OCI-LY3 (cell line): ENCODE measurements around the gene S100A12.

ENCODE experiments used
- H2AFZ ChIP-seq: fragments of 200-600, 300-600 bp; shearing (Covaris generic); 2 replicates; pipeline ENCODE4 v1.6.0; 2014; ENCODE audit warnings: antibody characterized with exemption, low read depth, low read length
- H3K27ac ChIP-seq: fragments of 200-600, 300-600 bp; sonication (generic); 2 replicates; pipeline ENCODE4 v1.5.1; 2014; ENCODE audit warnings: mild to moderate bottlenecking, low read length, moderate library complexity, mixed read lengths
- H3K27me3 ChIP-seq: fragments of 200-600, 300-600 bp; sonication (generic); 2 replicates; pipeline ENCODE4 v1.6.1; 2014; ENCODE audit warnings: low read depth, low read length, mixed read lengths
- H3K36me3 ChIP-seq: fragments of 200-600, 300-600 bp; sonication (generic); replicated peaks from 2 replicates; pipeline ENCODE3; 2014; ENCODE audit warnings: low read depth, low read length, mixed read lengths
- H3K4me1 ChIP-seq: fragments of 300-600, 200-600 bp; sonication (generic); 2 replicates; pipeline ENCODE4 v1.6.1; 2014; ENCODE audit warnings: low read length, mixed read lengths
- H3K4me2 ChIP-seq: fragments of 200-600, 300-600 bp; sonication (generic); 2 replicates; pipeline ENCODE4 v1.6.1; 2014; ENCODE audit warnings: low read length, mixed read lengths
- H3K4me3 ChIP-seq: fragments of 300-600, 200-600 bp; sonication (generic); 2 replicates; pipeline ENCODE4 v1.5.1; 2014; ENCODE audit warnings: antibody characterized with exemption, mild to moderate bottlenecking, low read length, moderate library complexity
- H3K79me2 ChIP-seq: fragments of 300-600, 200-600 bp; shearing (Covaris generic); 2 replicates; pipeline ENCODE4 v1.6.1; 2014; ENCODE audit warnings: mild to moderate bottlenecking, low read length, mixed read lengths
- H3K9ac ChIP-seq: fragments of 300-600, 200-600 bp; shearing (Covaris generic); 2 replicates; pipeline ENCODE4 v1.6.0; 2014; ENCODE audit warnings: mild to moderate bottlenecking, low read length, moderate library complexity
- H3K9me3 ChIP-seq: fragments of 200-600, 300-600 bp; shearing (Covaris generic); 2 replicates; pipeline ENCODE4 v1.6.1; 2014; ENCODE audit warnings: low read length, mixed read lengths; ENCODE audit not compliant: insufficient read depth
- H4K20me1 ChIP-seq: fragments of 200-600, 300-600 bp; sonication (generic); 2 replicates; pipeline ENCODE4 v1.6.1; 2016; ENCODE audit warnings: low read length, mixed read lengths; ENCODE audit not compliant: insufficient read depth
- CTCF ChIP-seq: fragments of 200-600, 300-600 bp; sonication (generic); IDR thresholded peaks from 2 replicates; pipeline ENCODE4 v1.5.1; 2014; ENCODE audit warnings: antibody characterized with exemption, low read length, low read depth
- EZH2phosphoT487 ChIP-seq: fragments of 200-600 bp; shearing (Covaris generic); IDR thresholded peaks from 2 replicates; pipeline ENCODE4 v1.6.1; 2018; ENCODE audit warnings: antibody characterized with exemption, mixed run types, low read depth

The S100A12 gene

GRCh38 chr1:153336650-153337049, 38.8 kb downstream of the S100A12 start:
- H3K79me2 ChIP-seq, result no peaks in the 10 kb centered on the region
- H3K4me3 ChIP-seq, result no peak overlapping the region
- TF ChIP-seq CTCF (no peak), EZH2phosphoT487 (no peak)
- no peak overlapping the region for H3K27ac ChIP-seq
- H2AFZ ChIP-seq, result no peak overlapping the region
- no peaks in the 10 kb centered on the region for H3K9me3 ChIP-seq
- H3K4me1 ChIP-seq, result no peaks in the 10 kb centered on the region
- H3K4me2 ChIP-seq, result no peak overlapping the region
- H4K20me1 ChIP-seq, result no peaks in the 10 kb centered on the region
- no peaks in the 10 kb centered on the region for H3K36me3 ChIP-seq
- H3K9ac ChIP-seq, result no peak overlapping the region
- H3K27me3 ChIP-seq, result 0 out of 2 replicates have a peak, but pooled peaks cover 8% of the 10 kb centered on the region

- Histone ChIP-seq H3K27me3 (0 out of 2 replicates have a peak, but pooled peaks cover under 1% of the 10 kb centered on the region), H3K4me1 (no peaks in the 10 kb centered on the region), H3K79me2 (no peaks in the 10 kb centered on the region), H2AFZ (no peak overlapping the region), H3K27ac (no peak overlapping the region), H3K4me3 (no peak overlapping the region), H3K9me3 (no peaks in the 10 kb centered on the region), H4K20me1 (no peaks in the 10 kb centered on the region), H3K4me2 (no peak overlapping the region), H3K9ac (no peak overlapping the region), H3K36me3 (no peaks in the 10 kb centered on the region)
- TF ChIP-seq CTCF (no peak), EZH2phosphoT487 (no peak)
These were observed 41.5 kb downstream of the S100A12 start for GRCh38 chr1:153333902-153334301.

- Histone ChIP-seq H3K27ac (no peak overlapping the region), H2AFZ (no peak overlapping the region), H3K4me1 (peaks cover 12% of the 10 kb centered on the region), H4K20me1 (no peaks in the 10 kb centered on the region), H3K36me3 (peaks cover 6% of the 10 kb centered on the region), H3K27me3 (no peaks in the 10 kb centered on the region), H3K79me2 (no peaks in the 10 kb centered on the region), H3K9me3 (peaks cover 16% of the 10 kb centered on the region; the same call in 1 of the 2 replicates), H3K9ac (no peak overlapping the region), H3K4me3 (no peak overlapping the region), H3K4me2 (no peak overlapping the region)
- no peak for TF ChIP-seq CTCF
- TF ChIP-seq EZH2phosphoT487, result no peak
These were observed 50.5 kb downstream of the S100A12 start for GRCh38 chr1:153324912-153325311.
